HEK293T (cell line): ENCODE data around the gene PIGQ.

Experiments
- BHLHE40 ChIP-seq: fragments of 450-650 bp; IDR thresholded peaks from 2 replicates; pipeline ENCODE4 v1.6.1; 2016; ENCODE audit warnings: mild to moderate bottlenecking, moderate library complexity, borderline replicate concordance
- ELF4 ChIP-seq: fragments of 450-650 bp; IDR thresholded peaks from 2 replicates; pipeline ENCODE4 v1.6.1; 2017; ENCODE audit warnings: antibody characterized with exemption
- FOXA1 ChIP-seq: fragments of 450-650 bp; IDR thresholded peaks from 2 replicates; pipeline ENCODE4 v1.6.1; 2016; ENCODE audit warnings: mild to moderate bottlenecking
- FOXM1 ChIP-seq: fragments of 450-650 bp; IDR thresholded peaks from 2 replicates; pipeline ENCODE4 v1.6.1; 2017; ENCODE audit warnings: mild to moderate bottlenecking, borderline replicate concordance
- HDGF ChIP-seq: fragments of 450-650 bp; IDR thresholded peaks from 2 replicates; pipeline ENCODE4 v1.6.1; 2017; ENCODE audit warnings: antibody characterized with exemption, borderline replicate concordance
- NFRKB ChIP-seq: fragments of 450-650 bp; IDR thresholded peaks from 2 replicates; pipeline ENCODE4 v1.6.1; 2016; ENCODE audit warnings: mild to moderate bottlenecking, moderate library complexity
- SP1 ChIP-seq: fragments of 450-650 bp; IDR thresholded peaks from 2 replicates; pipeline ENCODE4 v1.6.1; 2017
- SUZ12 ChIP-seq: fragments of 450-650 bp; IDR thresholded peaks from 2 replicates; pipeline ENCODE4 v1.6.1; 2016; ENCODE audit warnings: mild to moderate bottlenecking
- ZNF384 ChIP-seq: fragments of 450-650 bp; IDR thresholded peaks from 2 replicates; pipeline ENCODE4 v1.6.1; 2016

DNA sequence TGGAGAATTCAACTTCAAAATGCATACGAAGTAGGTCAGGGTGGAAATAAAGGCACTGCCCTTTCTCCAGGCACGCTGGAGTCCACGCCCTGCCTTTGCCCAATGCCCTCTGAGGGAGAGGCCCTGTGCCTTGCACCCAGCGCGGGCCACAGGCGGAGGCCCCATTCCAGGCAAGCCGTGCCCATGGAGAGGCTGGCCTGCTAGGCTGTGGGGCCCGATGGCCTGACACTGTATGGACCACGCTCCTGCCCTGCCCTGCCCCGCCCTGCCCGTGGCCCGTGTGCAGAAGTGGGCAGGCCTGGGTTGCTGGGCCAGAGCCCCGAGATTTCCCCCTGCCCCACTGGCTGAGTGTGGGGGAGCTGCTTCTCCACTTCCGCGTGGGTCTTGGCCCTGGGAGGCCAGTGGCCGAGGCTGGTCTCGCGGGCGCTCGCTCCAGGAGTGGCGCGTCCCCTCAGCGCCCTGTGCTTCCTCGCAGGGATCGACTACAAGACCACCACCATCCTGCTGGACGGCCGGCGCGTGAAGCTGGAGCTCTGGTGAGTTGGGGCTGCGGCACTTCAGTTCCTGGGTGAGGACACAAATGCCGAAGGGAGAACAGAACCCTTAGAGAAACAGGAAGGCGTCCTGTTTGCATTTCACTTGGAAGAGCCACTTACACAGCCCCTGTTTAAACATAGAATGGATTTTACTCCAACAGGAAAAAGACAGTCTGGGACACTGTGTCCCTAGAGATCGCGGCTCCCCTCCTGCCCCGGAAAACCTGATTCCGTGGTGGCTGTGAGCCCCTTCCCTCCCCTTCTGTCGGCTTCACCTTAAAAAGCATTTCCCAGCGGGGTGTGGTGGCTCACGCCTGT lies 47.2 kb downstream of the PIGQ start:
- TF ChIP-seq SUZ12 (no peak), FOXM1 (no peak), NFRKB (no peak), HDGF (no peak), SP1 (no peak), ZNF384 (no peak), ELF4 (no peak), BHLHE40 (no peak), FOXA1 (no peak)
